ENCODE results near the gene MLLT1.

MLLT1 gene

GRCh38 chr19:6210721-6211600 is 68.8 kb downstream of the MLLT1 start:
- no peak for DNase-seq (ENCODE audit: low read depth, low spot score)

- no peak for DNase-seq (ENCODE audit: low read depth, low spot score)
Observed at GRCh38 chr19:6210091-6210490, 69.7 kb downstream of the MLLT1 start.

- no peak for DNase-seq (ENCODE audit: low read depth, low spot score)
Observed at GRCh38 chr19:6209680-6210079, 70.1 kb downstream of the MLLT1 start.

- DNase-seq (ENCODE audit: low read depth, low spot score), result no peak
Observed at GRCh38 chr19:6209233-6209632, 70.5 kb downstream of the MLLT1 start.

GRCh38 chr19:6204866-6205723 is 74.7 kb downstream of the MLLT1 start:
- no peak for DNase-seq (ENCODE audit: low read depth, low spot score)

GRCh38 chr19:6204212-6204611 is 75.6 kb downstream of the MLLT1 start:
- DNase-seq (ENCODE audit: low read depth, low spot score), result no peak

DNA sequence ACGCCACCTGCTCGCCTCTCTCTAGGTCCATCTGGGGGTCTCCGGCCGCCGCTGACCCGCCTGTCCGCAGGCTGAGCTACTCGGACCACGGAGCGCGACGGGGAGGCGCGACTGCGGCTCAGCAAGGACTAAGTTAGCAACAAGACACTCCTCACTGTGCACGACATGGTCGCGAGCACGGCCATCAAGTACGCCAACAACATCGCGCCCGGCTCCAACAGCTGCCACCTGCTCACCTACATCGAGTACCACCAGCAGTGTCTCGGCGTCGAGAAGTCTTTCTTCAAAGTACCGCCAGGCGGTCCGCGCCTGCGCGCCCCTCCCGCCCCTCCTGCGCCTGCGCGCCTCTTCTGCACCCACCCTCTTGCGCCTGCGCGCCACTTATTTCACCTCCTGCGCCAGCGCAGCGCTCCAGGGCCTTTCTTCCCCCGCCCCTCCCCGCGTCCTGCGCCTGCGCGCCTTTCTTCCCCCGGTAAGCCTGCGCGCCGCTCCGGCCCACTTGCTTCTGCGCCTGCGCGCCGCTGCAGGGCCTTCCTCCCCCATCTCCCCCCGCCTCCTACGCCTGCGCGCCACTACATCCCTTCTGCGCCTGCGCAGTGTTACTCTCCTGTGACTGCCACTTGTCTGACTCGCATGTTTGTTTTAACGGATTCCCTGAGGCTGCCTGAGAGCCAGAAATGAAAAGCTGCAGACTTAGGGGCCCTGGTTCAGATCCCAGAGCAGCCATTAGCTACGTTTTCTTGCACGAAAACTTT is 80.4 kb downstream of the MLLT1 start:
- peak; percentile 98 for DNase-seq (ENCODE audit: low read depth, low spot score)

DNA sequence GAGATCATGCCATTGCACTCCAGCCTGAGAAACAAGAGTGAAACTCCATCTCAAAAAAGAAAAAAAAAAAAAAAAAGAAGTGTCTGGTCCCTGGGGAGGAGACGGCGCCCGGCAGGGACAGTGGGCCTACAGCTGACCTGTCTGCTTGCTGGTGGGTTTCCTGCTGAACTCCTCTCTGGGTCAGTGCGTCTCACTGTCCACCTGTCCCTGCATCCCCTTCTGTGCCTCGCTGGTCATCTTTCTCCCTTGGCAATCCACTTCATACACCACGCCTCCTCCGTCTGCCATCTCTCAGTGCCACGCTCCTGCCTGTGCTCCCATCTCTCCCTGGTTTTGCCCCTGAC is 80.9 kb downstream of the MLLT1 start:
- no peak for DNase-seq (ENCODE audit: low read depth, low spot score)

- DNase-seq (ENCODE audit: low read depth, low spot score), result no peak
Observed at GRCh38 chr19:6196361-6196760, 83.4 kb downstream of the MLLT1 start.

DNA sequence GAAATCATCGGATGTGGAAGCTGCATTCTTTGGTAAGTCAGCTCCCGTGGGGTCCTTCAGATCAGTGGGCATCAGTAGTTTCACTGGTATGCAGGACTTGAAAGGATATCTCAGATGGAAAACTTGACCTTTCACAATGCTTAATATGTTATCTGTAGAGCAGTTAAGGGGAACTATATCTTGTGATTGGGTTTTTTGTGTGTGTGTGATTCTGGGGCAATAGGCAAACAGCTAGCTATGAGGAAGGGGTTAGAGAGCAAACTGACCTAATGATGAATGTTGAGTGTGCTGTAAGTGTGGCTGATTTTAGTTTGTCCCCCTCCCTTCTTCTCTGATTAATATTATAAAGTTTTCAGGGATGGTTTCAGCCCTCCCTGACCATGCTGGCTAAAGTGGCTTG is 91.0 kb downstream of the MLLT1 start:
- DNase-seq (ENCODE audit: low read depth, low spot score), result no peak

- DNase-seq (ENCODE audit: low read depth, low spot score), result no peak
Observed at GRCh38 chr19:6187374-6187773, 92.4 kb downstream of the MLLT1 start.

GRCh38 chr19:6185835-6186834 is 93.6 kb downstream of the MLLT1 start:
- no peak for DNase-seq (ENCODE audit: low read depth, low spot score)

- DNase-seq (ENCODE audit: low read depth, low spot score), result no peak
Observed at GRCh38 chr19:6185093-6185834, 94.5 kb downstream of the MLLT1 start.

DNA sequence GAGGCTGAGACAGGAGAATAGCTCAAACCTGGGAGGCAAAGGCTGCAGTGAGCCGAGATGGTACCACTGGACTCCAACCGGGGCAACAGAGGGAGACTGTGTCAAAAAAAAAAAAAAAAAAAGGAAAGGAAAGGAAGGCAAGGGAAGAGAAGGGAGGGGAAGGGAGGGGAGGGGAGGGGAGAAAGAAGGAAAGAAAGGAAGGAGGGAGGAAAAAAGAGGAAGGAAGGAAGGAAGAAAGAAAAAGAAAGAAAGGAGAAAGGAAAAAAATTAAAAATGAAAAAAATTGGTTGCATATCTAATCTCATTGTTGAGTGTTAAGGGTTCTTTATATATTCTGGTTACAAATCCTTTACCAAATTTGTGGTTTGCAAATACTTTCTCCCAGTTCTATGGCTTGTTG is 98.7 kb downstream of the MLLT1 start:
- no peak for DNase-seq (ENCODE audit: low read depth, low spot score)

GRCh38 chr19:6173190-6173589 is 106.6 kb downstream of the MLLT1 start:
- DNase-seq (ENCODE audit: low read depth, low spot score), result no peak

DNA sequence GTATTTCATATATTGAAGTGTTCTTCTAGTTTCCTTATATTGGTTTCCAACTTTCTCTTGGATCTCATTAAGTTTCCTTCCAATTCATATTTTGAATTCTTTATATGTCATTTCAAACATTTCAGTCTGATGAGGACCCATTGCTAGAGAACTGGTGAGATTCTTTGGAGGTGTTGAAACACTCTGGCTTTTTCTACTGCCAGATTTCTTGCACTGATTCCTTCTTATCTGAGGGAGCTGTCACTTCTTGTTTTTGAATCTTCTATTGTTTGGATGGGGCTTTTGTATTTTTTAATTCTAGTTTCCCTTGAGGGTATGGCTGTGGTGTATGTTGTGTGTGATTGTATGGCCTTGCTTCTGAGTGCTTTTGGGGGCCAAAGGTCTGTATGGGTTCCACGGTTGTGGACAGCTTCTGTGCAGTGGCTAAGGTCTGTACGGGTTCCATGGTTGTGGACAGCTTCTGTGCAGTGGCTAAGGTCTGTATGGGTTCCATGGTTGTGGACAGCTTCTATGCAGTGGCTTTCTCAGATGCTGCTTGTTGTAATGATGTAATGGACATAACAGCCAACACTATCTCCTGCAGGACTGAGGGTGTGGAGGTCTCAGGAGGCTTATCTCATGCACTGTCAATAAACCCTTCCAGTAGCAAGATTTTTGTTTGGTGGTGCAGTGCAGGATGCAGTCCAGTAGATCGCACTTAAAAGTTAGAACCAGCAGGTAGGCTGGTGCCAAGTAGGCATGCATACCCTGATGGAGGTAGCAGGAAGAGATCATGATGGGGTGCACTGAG is 107.5 kb downstream of the MLLT1 start:
- DNase-seq (ENCODE audit: low read depth, low spot score), result no peak

DNA sequence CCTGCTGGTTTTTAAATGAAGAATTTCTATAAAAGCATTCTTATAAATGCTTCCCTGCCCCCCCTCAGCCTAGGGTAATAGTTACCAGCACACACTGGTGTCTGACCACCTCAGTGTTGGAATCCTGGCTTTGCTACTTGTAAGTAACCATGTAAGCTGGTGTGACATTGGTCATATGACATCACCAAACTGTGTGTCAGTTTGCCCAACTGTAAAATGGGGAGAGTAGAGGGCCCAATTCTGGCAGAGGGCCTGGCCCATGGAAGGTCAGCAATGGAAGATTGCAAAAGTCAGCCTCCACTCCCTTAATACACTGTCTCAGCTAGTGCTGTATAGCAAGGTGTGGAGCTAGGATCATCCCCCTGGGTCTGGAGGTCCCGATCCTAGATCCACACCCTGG is 112.7 kb downstream of the MLLT1 start:
- no peak for DNase-seq (ENCODE audit: low read depth, low spot score)

DNA sequence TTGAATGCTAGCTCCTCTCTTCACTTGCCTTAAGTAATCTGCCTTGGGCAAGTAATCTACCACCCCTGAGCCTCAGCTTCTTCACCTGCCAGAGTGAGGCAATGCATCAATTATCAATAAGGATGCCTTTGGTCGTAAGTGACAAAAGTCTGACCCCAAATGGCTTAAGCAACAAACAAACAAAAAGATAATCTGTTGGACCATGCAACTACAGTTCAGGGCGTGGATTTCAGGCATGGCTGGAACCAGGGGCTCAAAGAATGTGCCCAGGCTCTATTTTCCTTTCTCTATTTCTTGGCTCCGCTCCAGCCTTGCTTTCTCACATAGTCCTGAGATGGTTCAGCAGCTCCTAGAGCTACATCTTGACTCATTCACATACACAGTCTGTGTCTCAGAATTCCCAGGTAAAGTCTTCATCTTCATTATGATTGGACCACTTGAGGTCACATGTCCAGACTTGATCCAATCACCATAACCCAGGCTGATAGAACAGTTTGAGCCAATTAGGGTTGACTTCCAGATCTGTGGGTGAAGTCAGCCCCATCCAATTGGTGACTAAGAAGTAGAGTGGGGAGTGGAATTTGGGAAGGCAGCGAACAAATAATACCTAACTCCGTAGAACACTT is 114.8 kb downstream of the MLLT1 start:
- DNase-seq (ENCODE audit: low read depth, low spot score), result no peak
